Adrenal gland (tissue), 12 donors: ENCODE measurements around the gene RNASE8. TPM values are rescaled to one million over a fixed set of nuclear protein-coding genes. Genes with fewer than 3 reads are reported as not detected.

Experiments
- DNase-seq, 7 donors: peaks; one replicate each; pipeline ENCODE4 v3.0.0-alpha.2; 2019 to 2020
- H3K27ac ChIP-seq, 5 donors: fragments of 200-600 bp; sonication (generic) in 4 of 5; 1 replicate in 3 of 5; 2 replicates in 2 of 5; pipeline versions ENCODE4 v1.5.1 to v1.8.0; 2016 to 2020; ENCODE audit warnings: mild to moderate bottlenecking in 1 of 5
- H3K27me3 ChIP-seq: fragments of 200-600 bp; 2 replicates; pipeline ENCODE4 v1.8.0; 2021
- H3K36me3 ChIP-seq, 2 donors: fragments of 200-600 bp; replicated peaks in 1 of 2; 1 replicate in 1 of 2; 2 replicates in 1 of 2; pipeline versions ENCODE4 v1.5.1 to v1.8.0; 2018 to 2022
- H3K4me1 ChIP-seq, 2 donors: fragments of 200-600 bp; replicated peaks in 1 of 2; 1 replicate in 1 of 2; 2 replicates in 1 of 2; pipeline versions ENCODE4 v1.5.1 to v1.8.0; 2018 to 2021
- H3K4me3 ChIP-seq, 4 donors: fragments of 200-600 bp; sonication (generic) in 3 of 4; one replicate each; pipeline ENCODE4 v1.5.1; 2016 to 2018
- H3K9me3 ChIP-seq, 3 donors: fragments of 200-600 bp; sonication (generic) in 1 of 3; replicated peaks in 1 of 3; 1 replicate in 2 of 3; 2 replicates in 1 of 3; pipeline versions ENCODE4 v1.5.1 to v1.8.0; 2016 to 2021
- POLR2A ChIP-seq, 2 donors: fragments of 450-650 bp; IDR thresholded peaks; one replicate each; pipeline ENCODE4 v1.6.1; 2017; ENCODE audit warnings: antibody characterized with exemption in 2 of 2, mild to moderate bottlenecking in 2 of 2, moderate library complexity in 1 of 2
- WGBS, 4 donors: extraction: QIAGEN DNeasy Blood & Tissue Kit in 2 of 4; methylation state at CpG; one replicate each; pipeline versions ENCODE4 v1.1.5 to v1.1.7; 2013 to 2017; 5-methylcytosine and 5-hydroxymethylcytosine counted together
- intact Hi-C, 2 donors: fragments of 100-400 bp; cut with DNase I; formaldehyde crosslinking; loops; one replicate each; pipeline versions ENCODE4 v1.14.1 to v1.15.0; 2022 to 2023
- polyA plus RNA-seq, 3 donors: library from polyadenylated mRNA; stranded (reverse); fragments of 200-250 nt in 2 of 3; fragments of 350-450 nt in 1 of 3; fragmentation: Illumina TruSeq in 1 of 3; extraction: RNeasy Lipid Tissue Mini Kit (QIAGEN cat#74804) in 1 of 3; gene quantifications; one replicate each; pipeline ENCODE4 v1.2.3, GENCODE V29; 2013 to 2014
- total RNA-seq, 9 donors: library from RNA; depleted of rRNA in 4 of 9; stranded (reverse); fragments of >200 nt in 4 of 9; fragments of 120-200 nt in 1 of 9; fragmentation: NEBNext Ultra II Directional in 1 of 9; extraction: Animal tissue kit (Norgen Biotek cat#: 25700) in 1 of 9; gene quantifications; one replicate each; pipeline versions ENCODE4 v1.1.0 to v1.2.4, GENCODE V29; 2013 to 2023
- TF ChIP-seq, protein P1 (sequence below), 6 experiments: fragments of 450-650 bp in 4 of 6; fragments of 200-600 bp in 2 of 6; sonication (generic) in 1 of 6; IDR thresholded peaks; 1 replicate in 5 of 6; 2 replicates in 1 of 6; pipeline versions ENCODE4 v1.5.1 to v1.8.0; 2016 to 2021; ENCODE audit warnings: antibody characterized with exemption in 6 of 6, mild to moderate bottlenecking in 2 of 6, moderate library complexity in 1 of 6
- donor health status: healthy with polysubstance abuse.
- donor health status: Bipolar disorder and iron deficiency.
- donor health status: DM: yes; HTN: yes; CAD: no.
- donor health status: DM: no; HTN: no; CAD: no.
- donor health status: DM: no; HTN: no; CAD: no.
- donor health status: DM: yes; HTN: yes; CAD: no.

The RNASE8 gene
- total and polyA plus RNA-seq, 12 donors: not detected

GRCh38 chr14:21087294-21088091, 29.9 kb downstream of the RNASE8 start:
- 29 to 33% (median 30%) methylated on average over 6 to 19 of the region's 19 CpGs for WGBS, 4 donors
- intact Hi-C loops: no loop called here
- H3K27ac ChIP-seq: peak overlapping the region in 3 of 5 donors; percentile 9 to 47 (median 44)
- H3K27me3 ChIP-seq: no peaks in the 10 kb centered on the region
- H3K4me3 ChIP-seq: no peak overlapping the region
- no peaks in the 10 kb centered on the region for H3K9me3 ChIP-seq
- peaks cover 0 to 15% of the 10 kb centered on the region in 2 donors for H3K4me1 ChIP-seq
- peak in 5 of 7 donors; percentile 41 to 76 (median 51) for DNase-seq
- peaks cover 0 to 94% of the 10 kb centered on the region in 2 donors for H3K36me3 ChIP-seq
- no peak for TF ChIP-seq POLR2A (IDR thresholded peaks at IDR 0.05)
- TF ChIP-seq, protein P1, sequence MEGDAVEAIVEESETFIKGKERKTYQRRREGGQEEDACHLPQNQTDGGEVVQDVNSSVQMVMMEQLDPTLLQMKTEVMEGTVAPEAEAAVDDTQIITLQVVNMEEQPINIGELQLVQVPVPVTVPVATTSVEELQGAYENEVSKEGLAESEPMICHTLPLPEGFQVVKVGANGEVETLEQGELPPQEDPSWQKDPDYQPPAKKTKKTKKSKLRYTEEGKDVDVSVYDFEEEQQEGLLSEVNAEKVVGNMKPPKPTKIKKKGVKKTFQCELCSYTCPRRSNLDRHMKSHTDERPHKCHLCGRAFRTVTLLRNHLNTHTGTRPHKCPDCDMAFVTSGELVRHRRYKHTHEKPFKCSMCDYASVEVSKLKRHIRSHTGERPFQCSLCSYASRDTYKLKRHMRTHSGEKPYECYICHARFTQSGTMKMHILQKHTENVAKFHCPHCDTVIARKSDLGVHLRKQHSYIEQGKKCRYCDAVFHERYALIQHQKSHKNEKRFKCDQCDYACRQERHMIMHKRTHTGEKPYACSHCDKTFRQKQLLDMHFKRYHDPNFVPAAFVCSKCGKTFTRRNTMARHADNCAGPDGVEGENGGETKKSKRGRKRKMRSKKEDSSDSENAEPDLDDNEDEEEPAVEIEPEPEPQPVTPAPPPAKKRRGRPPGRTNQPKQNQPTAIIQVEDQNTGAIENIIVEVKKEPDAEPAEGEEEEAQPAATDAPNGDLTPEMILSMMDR (IDR thresholded peaks at IDR 0.05): no peak

- no peak for TF ChIP-seq POLR2A (IDR thresholded peaks at IDR 0.05)
- TF ChIP-seq, protein P1 (IDR thresholded peaks at IDR 0.05): no peak
- H3K27ac ChIP-seq: peak overlapping the region in 1 of 5 donors; percentile 17
- H3K27me3 ChIP-seq: no peaks in the 10 kb centered on the region
- WGBS, 4 donors: 53 to 76% (median 65%) methylated on average over 4 of the region's 4 CpGs
- peak in 2 of 7 donors; percentile 17 to 43 for DNase-seq
- peaks cover 0 to 92% of the 10 kb centered on the region in 2 donors for H3K36me3 ChIP-seq
- intact Hi-C loops: no loop called here
- no peak overlapping the region for H3K4me3 ChIP-seq
- H3K9me3 ChIP-seq: no peaks in the 10 kb centered on the region
- H3K4me1 ChIP-seq: peaks cover 0 to 14% of the 10 kb centered on the region in 2 donors
Measured at GRCh38 chr14:21088687-21089086, 31.1 kb downstream of the RNASE8 start.

GRCh38 chr14:21089271-21089670, 31.6 kb downstream of the RNASE8 start:
- TF ChIP-seq, protein P1 (IDR thresholded peaks at IDR 0.05): no peak
- no peak for TF ChIP-seq POLR2A (IDR thresholded peaks at IDR 0.05)
- no peak overlapping the region for H3K4me3 ChIP-seq
- WGBS, 4 donors: 62 to 76% (median 67%) methylated on average over 1 of the region's 1 CpG
- peak overlapping the region in 1 of 5 donors; percentile 17 for H3K27ac ChIP-seq
- no peak for DNase-seq
- no peaks in the 10 kb centered on the region for H3K9me3 ChIP-seq
- peaks cover 2 to 16% of the 10 kb centered on the region in 2 donors for H3K4me1 ChIP-seq
- H3K36me3 ChIP-seq: peaks cover 0 to 86% of the 10 kb centered on the region in 2 donors
- H3K27me3 ChIP-seq: no peaks in the 10 kb centered on the region
- intact Hi-C loops: no loop called here

- Histone ChIP-seq H3K27ac (peak overlapping the region in 2 of 5 donors; percentile 41 to 48), H3K4me1 (peaks cover 2 to 17% of the 10 kb centered on the region in 2 donors), H3K27me3 (no peaks in the 10 kb centered on the region), H3K4me3 (no peak overlapping the region), H3K36me3 (peaks cover 0 to 81% of the 10 kb centered on the region in 2 donors), H3K9me3 (no peaks in the 10 kb centered on the region)
- WGBS, 4 donors: 69 to 80% (median 72%) methylated on average over 5 of the region's 5 CpGs
- no peak for DNase-seq
- no peak for TF ChIP-seq POLR2A (IDR thresholded peaks at IDR 0.05)
- TF ChIP-seq, protein P1 (IDR thresholded peaks at IDR 0.05): no peak
- intact Hi-C loops: loop anchor here (5.0 kb wide), 2 partner anchors 68 to 73 kb away; no protein-coding TSS in a partner anchor
Measured at GRCh38 chr14:21089877-21090193, 32.2 kb downstream of the RNASE8 start.
